K562 (cell line): Measurements from ENCODE around the gene ANKRD27. TPM values are rescaled to one million over a fixed set of nuclear protein-coding genes. Genes with fewer than 3 reads are reported as not detected.

Experiments used
- ATAC-seq: fragments of 200-7000 bp; cut with Tn5 transposase; 3 replicates; pipeline ENCODE4 v1.9.1; 2020; ENCODE audit warnings: moderate library complexity
- BruUV-seq: library from RNA; stranded (reverse); fragments of 400-500 nt; replicated peaks from 2 replicates; lab custom pipeline; 2021; lab: Mats Ljungman, UMichigan
- CTCF ChIA-PET: fragments of 300-600 bp; formaldehyde crosslinking; extraction: SDS; loops from one replicate; lab custom pipeline; 2021; ENCODE audit warnings: low intra/inter-chr PET ratio; lab: Yijun Ruan, JAX
- POLR2A ChIA-PET: fragments of 300-600, 350-650 bp; sonication (Branson Sonifier 250); formaldehyde crosslinking; extraction: SDS; loops from one replicate; lab custom pipeline; 2021; ENCODE audit warnings: antibody characterized with exemption, inconsistent platforms; lab: Yijun Ruan, JAX
- DNase-seq, 4 experiments: peaks; one replicate each; pipeline versions ENCODE4 v3.0.0 to v3.0.0-alpha.2; 2011 to 2018; ENCODE audit warnings: low spot score in 3 of 4, mixed read lengths in 3 of 4; ENCODE audit errors: extremely low read depth in 1 of 4
- FAIRE-seq: peaks from 2 replicates; lab custom pipeline; 2011; peaks lifted over from hg19 to GRCh38; lab: Jason Lieb, UNC
- H2AFZ ChIP-seq: 2 replicates; pipeline ENCODE4 v1.6.0; 2011; ENCODE audit warnings: low read depth, low read length, control low read depth, inconsistent platforms
- H3K27ac ChIP-seq: fragments of 200-600 bp; 3 replicates; pipeline ENCODE4 v1.8.0; 2011; ENCODE audit warnings: low read depth, mild to moderate bottlenecking, control low read depth, inconsistent platforms, low read length, moderate library complexity, mixed read lengths; ENCODE audit errors: extremely low read depth
- H3K27me3 ChIP-seq, 2 experiments: fragments of 300-600 bp in 1 of 2; 2 replicates in 1 of 2; 3 replicates in 1 of 2; pipeline versions ENCODE4 v1.6.0 to v1.8.0; 2011; ENCODE audit warnings: inconsistent platforms in 2 of 2, low read length in 2 of 2, mild to moderate bottlenecking in 1 of 2, mixed read lengths in 1 of 2, moderate library complexity in 1 of 2; ENCODE audit not compliant: control insufficient read depth in 2 of 2, insufficient read depth in 2 of 2
- H3K36me3 ChIP-seq: fragments of 300-600 bp; 3 replicates; pipeline ENCODE4 v1.8.0; 2011; ENCODE audit warnings: mild to moderate bottlenecking, low read length, inconsistent platforms; ENCODE audit not compliant: control insufficient read depth, insufficient read depth
- H3K4me1 ChIP-seq, 2 experiments: fragments of 200-600 bp in 1 of 2; replicated peaks in 1 of 2; 2 replicates in 1 of 2; 3 replicates in 1 of 2; pipeline versions ENCODE4 v1.5.1 to v1.8.0; 2011; ENCODE audit warnings: inconsistent platforms in 2 of 2, low read length in 2 of 2, mild to moderate bottlenecking in 1 of 2, mixed read lengths in 1 of 2, moderate library complexity in 1 of 2; ENCODE audit not compliant: control insufficient read depth in 2 of 2, insufficient read depth in 2 of 2
- H3K4me2 ChIP-seq: 2 replicates; pipeline ENCODE4 v1.6.1; 2011; ENCODE audit warnings: low read length, control low read depth, inconsistent platforms, mixed read lengths; ENCODE audit not compliant: insufficient read depth
- H3K4me3 ChIP-seq: fragments of 200-600 bp; sonication (generic), shearing (Covaris generic); 2 replicates; pipeline ENCODE4 v1.5.1; 2016; ENCODE audit warnings: control low read depth, inconsistent platforms
- H3K79me2 ChIP-seq: fragments of 200-600 bp; 3 replicates; pipeline ENCODE4 v1.8.0; 2011; ENCODE audit warnings: low read length, inconsistent platforms; ENCODE audit not compliant: control insufficient read depth, insufficient read depth
- H3K9ac ChIP-seq, 2 experiments: 2 replicates each; pipeline versions ENCODE4 v1.6.0 to v1.6.1; 2011; ENCODE audit warnings: low read depth in 2 of 2, low read length in 2 of 2, control low read depth in 1 of 2, inconsistent platforms in 1 of 2, mild to moderate bottlenecking in 1 of 2, mixed read lengths in 1 of 2; ENCODE audit not compliant: insufficient read depth in 1 of 2
- H3K9me1 ChIP-seq: one replicate; pipeline ENCODE4 v1.6.0; 2011; ENCODE audit warnings: inconsistent platforms, mild to moderate bottlenecking, low read length, moderate library complexity; ENCODE audit not compliant: control insufficient read depth, insufficient read depth
- H3K9me3 ChIP-seq: replicated peaks from 2 replicates; pipeline ENCODE4 v1.5.1; 2011; ENCODE audit warnings: low read depth, low read length, inconsistent platforms; ENCODE audit not compliant: control insufficient read depth, insufficient read depth
- H4K20me1 ChIP-seq: replicated peaks from 2 replicates; pipeline ENCODE4 v1.6.1; 2011; ENCODE audit warnings: low read length, inconsistent platforms, mixed read lengths; ENCODE audit not compliant: control insufficient read depth, insufficient read depth
- ETS1 ChIP-seq: conservative IDR thresholded peaks from 2 replicates; pipeline ENCODE4 v1.6.1; 2011; ENCODE audit warnings: low read depth, mild to moderate bottlenecking, low read length; ENCODE audit not compliant: control insufficient read depth
- POLR2G ChIP-seq: fragments of 200-400 bp; formaldehyde crosslinking; IDR thresholded peaks from 2 replicates; pipeline ENCODE4 v1.6.1; 2017; ENCODE audit warnings: low read depth, mild to moderate bottlenecking, antibody characterized with exemption, low read length, moderate library complexity
- WGBS: fragments of 100-300 bp; shearing (Covaris generic); methylation state at CpG from one replicate; pipeline ENCODE4 v1.1.6; 2016; ENCODE audit warnings: low coverage, mixed read lengths; ENCODE audit not compliant: insufficient coverage; ENCODE audit errors: missing lambda C conversion rate; 5-methylcytosine and 5-hydroxymethylcytosine counted together
- in situ Hi-C: fragments of 300-500 bp; cut with MboI; formaldehyde crosslinking; loops from 4 replicates; pipeline ENCODE4 v1.15.0; 2018; ENCODE audit warnings: inconsistent platforms, mixed read lengths
- intact Hi-C: fragments of 100-400 bp; cut with micrococcal nuclease; formaldehyde crosslinking; loops from 2 replicates; pipeline ENCODE4 v1.14.2; 2022
- polyA plus RNA-seq, 8 experiments: library from polyadenylated mRNA; depleted of rRNA in 4 of 8; stranded (reverse) in 5 of 8; unstranded in 3 of 8; fragments of >200 nt; fragmentation: Nextera tagmentation in 2 of 8; fragmentation: Illumina TruSeq in 1 of 8; extraction: Ambion mirVana in 2 of 8; extraction: Trizol in 1 of 8; gene quantifications; 2 replicates each; pipeline versions ENCODE4 v1.2.1 to v1.2.3, GENCODE V29; 2011 to 2014; ENCODE audit warnings: inconsistent platforms in 1 of 8, missing spikeins in 1 of 8
- total RNA-seq, 7 experiments: library from RNA; depleted of rRNA in 6 of 7; stranded (reverse); fragments of >200 nt in 6 of 7; fragmentation: Illumina TruSeq in 2 of 7; extraction: Trizol in 2 of 7; gene quantifications; 2 replicates each; pipeline versions ENCODE4 v1.2.1 to v1.2.3, GENCODE V29; 2011 to 2021; ENCODE audit warnings: low replicate concordance in 1 of 7
- TF ChIP-seq, protein P1 (sequence below): sonication (generic); formaldehyde crosslinking; IDR thresholded peaks from 2 replicates; pipeline ENCODE4 v1.8.0; 2022; ENCODE audit warnings: missing genetic modification reagents, mild to moderate bottlenecking, borderline replicate concordance

The ANKRD27 gene
- total and polyA plus RNA-seq, 9 of the 15 experiments (the other 6 are each of a cell fraction or from before 2014, with no cell fraction given): 5.3 to 71.3 (median 54.2) TPM

DNA sequence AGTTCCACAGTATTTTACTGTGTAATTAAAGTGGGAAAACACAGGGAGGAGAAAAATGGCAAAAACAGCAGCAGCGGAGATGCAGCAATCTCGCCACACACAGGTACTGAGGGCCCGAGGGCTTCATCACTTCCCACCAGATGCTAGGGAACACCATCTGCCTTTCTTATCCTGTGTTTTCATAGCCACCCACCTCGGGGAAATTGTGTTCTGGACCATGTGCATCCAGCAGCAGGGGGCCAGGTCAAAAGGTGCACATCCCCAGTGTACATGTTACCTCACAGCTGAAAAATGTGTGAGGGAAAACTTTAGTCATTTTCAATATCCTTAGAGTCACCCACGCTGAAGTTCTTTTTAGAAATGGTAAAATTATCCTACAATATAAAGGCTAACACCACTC is 63.8 kb downstream of the ANKRD27 start (continued):
- TF ChIP-seq, protein P1, sequence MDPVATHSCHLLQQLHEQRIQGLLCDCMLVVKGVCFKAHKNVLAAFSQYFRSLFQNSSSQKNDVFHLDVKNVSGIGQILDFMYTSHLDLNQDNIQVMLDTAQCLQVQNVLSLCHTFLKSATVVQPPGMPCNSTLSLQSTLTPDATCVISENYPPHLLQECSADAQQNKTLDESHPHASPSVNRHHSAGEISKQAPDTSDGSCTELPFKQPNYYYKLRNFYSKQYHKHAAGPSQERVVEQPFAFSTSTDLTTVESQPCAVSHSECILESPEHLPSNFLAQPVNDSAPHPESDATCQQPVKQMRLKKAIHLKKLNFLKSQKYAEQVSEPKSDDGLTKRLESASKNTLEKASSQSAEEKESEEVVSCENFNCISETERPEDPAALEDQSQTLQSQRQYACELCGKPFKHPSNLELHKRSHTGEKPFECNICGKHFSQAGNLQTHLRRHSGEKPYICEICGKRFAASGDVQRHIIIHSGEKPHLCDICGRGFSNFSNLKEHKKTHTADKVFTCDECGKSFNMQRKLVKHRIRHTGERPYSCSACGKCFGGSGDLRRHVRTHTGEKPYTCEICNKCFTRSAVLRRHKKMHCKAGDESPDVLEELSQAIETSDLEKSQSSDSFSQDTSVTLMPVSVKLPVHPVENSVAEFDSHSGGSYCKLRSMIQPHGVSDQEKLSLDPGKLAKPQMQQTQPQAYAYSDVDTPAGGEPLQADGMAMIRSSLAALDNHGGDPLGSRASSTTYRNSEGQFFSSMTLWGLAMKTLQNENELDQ (CRISPR knock-in tag): no peak

DNA sequence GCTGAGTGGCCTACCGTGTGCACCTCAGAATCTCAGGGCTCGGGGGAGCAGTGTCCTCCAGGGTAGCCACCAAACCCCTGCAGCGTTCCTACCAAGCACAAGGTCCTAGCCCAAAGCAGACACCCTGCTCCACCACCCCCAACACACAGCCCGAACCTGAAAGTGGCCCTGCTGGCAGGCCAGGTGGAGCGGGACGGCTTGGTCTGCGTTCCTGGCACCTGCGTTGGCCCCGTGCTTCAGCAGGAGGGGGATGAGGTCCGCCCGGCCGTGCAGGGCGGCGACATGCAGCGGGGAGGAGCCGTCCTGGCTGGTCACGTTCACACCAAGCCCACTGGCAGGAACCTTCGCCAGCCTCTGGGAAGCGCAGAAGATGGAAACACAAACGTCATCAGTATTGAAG is 67.5 kb downstream of the ANKRD27 start:
- ATAC-seq (no peak), DNase-seq (no peak), FAIRE-seq (no peak)
- ChIA-PET POLR2A (no interaction called here), CTCF (no interaction called here)
- H3K27ac ChIP-seq: no peak overlapping the region
- H3K27me3 ChIP-seq: no peaks in the 10 kb centered on the region
- peaks cover 0 to 5% of the 10 kb centered on the region in 2 experiments; a peak in 1 of 5 replicates for H3K4me1 ChIP-seq
- no peaks in the 10 kb centered on the region for H3K79me2 ChIP-seq
- H3K36me3 ChIP-seq: peaks cover 80% of the 10 kb centered on the region
- H3K9me1 ChIP-seq: no peaks in the 10 kb centered on the region
- H2AFZ ChIP-seq: no peak overlapping the region
- H3K9ac ChIP-seq: peak overlapping the region in 1 of 2 experiments; percentile 40; a peak in 1 of 4 replicates
- TF ChIP-seq ETS1 (no peak), POLR2G (peak; percentile 55)
- 96% methylated on average over 10 of the region's 20 CpGs for WGBS
- in situ Hi-C loops (no loop called here), intact Hi-C loops (no loop called here)
- H3K4me3 ChIP-seq: no peak overlapping the region
- H4K20me1 ChIP-seq: no peaks in the 10 kb centered on the region
- H3K4me2 ChIP-seq: no peak overlapping the region
- no TSS peak for BruUV-seq
- H3K9me3 ChIP-seq: no peaks in the 10 kb centered on the region
